Measurements from ENCODE around the gene CITED2.
A peak's percentile ranks its signal among the peaks of the same experiment; 100 is the strongest.

Gene CITED2

DNA sequence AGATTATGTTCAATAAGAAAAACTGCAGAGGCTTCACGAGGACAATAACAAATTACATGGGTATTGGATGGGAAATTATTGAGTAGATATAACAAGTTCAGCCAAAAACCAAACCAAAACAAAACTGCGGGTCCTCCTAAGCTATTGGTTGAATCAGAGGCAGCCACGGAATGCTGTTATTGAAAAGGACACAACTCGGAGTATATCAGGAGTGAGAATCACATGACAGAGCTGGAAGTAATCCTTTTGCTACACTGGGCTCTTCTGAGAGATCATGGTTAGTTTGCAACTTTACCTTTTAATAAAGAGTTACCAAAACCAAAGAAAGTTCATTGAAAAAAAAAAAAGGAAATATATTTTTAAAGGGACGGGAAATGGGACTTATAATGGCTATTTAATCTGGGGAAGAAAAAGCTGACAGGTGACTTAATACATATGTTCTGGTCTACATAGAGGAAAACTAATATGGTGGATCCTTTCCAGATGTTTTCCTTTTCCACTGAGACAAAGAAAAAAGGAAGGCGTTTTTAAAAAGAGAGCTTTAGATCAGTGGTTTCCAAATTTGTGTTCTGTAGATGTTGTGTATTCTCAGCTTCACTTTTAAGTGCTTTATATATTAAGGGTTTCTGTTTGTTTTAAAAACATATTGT, 6.9 kb upstream of the CITED2 start:
- no peak for DNase-seq

DNA sequence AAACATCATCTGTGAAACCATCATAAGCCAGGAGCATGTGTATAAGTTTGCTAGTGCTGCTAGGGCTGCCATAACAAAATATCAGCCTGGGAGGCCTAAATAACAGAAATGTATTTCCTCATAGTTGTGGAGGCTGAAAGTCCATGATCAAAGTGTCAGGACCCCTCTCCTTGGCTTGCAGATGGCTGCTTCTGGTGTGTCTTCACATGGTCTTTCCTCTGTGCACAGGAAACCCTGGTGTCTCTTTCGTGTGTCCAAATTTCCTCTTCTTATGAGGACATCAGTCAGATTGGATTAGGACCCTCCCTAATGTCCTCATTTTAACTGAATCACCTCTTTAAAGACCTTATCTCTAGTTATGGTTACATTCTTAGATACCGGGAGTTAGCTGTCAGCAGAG, 6.2 kb upstream of the CITED2 start:
- no peak for DNase-seq

DNA sequence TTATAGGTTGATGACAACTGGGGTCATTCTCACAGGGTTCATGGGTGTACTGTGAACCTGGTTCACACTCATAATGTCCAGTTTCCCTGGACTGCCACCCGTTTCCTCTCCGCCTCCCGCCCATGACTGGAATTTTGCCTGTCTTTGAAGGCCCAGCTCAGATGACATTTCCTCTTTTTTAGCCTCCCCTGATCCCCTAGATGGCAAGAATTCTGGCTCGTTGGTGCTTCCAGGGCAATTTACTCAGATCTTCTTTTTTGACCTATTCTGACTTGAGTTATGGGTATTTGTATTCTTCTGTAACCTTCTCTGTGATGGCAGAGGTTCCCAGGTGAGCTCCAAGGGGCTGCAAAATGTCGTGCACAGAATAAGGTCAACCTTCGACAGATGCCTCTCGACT, 5.7 kb upstream of the CITED2 start:
- DNase-seq, result no peak

DNA sequence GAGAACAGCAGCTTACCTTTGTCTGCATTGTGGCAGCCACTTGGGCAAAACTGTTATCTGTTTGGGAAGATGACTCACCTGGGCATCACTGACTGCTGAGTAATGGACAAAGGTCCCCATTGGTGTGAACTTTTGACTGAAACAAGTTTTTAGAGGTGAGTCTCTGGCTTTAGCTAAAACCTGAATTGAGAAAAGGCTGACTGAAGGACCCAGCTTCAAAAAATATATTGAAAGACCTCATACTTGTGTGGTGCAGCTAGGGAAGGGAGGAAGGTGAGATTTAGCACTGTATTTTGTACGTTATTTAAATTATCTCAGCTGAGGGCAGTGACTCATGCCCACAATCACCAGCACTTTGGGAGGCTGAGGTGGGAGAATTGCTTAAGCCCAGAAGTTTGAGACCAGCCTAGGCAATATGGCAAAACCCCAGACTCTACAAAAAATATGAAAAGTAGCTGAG, 4.5 kb upstream of the CITED2 start:
- no peak for DNase-seq

DNA sequence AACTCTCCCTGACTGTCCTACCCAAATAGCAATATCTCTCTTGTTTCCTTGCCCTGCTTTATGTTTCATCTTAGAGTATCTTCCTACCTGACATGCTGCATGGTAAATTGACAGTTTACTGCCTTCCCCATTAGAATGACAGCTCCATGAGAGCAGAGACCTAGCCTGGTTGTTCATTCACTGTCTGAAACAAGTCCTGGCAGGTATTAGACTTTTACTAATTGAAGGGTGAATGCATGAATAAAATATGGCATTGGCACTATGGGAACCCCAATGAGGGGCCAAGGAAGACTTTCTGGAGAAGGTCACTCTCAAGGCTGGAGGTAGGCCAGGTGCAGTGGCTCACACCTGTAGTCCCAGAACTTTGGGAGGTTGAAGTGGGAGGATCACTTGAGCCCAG, 3.8 kb upstream of the CITED2 start:
- DNase-seq, result no peak

DNA sequence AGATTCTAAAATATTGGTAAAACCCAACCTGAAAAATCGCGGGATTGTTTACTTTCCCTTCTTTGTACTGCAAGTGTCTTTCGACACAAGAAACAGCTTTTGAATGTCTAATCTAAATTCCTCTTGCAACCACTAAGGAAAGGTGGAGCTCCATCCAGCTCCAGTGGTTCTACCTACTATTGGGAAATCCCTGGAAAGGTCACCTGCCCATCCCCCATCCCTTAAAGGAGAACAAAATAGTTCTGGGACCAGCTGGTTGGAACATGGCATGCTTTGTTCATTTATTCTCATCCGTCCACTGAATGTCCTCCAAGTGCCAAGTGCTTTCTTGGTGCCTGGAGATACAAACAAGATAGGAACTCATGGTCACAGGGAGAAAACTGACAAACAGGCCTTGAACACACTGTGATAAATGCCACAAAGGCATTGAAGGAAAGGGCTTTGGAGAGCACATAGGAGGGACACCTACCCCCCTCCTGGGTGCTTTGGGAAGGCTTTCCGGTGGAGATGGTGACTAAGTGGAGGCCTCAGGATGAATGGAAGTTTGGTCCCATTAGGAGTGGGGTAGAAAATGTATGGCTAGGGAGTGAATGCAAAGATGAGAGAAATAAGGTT, 2.3 kb upstream of the CITED2 start:
- DNase-seq, result no peak

DNA sequence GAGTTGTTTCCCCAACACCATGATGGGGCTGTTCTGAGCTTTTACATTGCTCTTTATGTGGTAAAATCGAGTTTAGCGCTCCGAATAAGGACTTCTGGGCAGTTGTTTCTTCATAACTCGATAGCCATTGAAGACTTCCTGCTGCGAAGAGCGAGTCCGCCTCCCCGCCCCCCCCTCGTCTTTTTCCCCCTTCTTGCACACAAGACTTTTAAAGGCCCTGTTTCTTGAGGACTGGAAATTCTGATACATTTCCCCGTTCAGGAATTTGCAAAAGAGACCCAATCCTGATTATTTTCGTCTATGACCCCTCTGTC, 1.5 kb upstream of the CITED2 start:
- no peak for DNase-seq

DNA sequence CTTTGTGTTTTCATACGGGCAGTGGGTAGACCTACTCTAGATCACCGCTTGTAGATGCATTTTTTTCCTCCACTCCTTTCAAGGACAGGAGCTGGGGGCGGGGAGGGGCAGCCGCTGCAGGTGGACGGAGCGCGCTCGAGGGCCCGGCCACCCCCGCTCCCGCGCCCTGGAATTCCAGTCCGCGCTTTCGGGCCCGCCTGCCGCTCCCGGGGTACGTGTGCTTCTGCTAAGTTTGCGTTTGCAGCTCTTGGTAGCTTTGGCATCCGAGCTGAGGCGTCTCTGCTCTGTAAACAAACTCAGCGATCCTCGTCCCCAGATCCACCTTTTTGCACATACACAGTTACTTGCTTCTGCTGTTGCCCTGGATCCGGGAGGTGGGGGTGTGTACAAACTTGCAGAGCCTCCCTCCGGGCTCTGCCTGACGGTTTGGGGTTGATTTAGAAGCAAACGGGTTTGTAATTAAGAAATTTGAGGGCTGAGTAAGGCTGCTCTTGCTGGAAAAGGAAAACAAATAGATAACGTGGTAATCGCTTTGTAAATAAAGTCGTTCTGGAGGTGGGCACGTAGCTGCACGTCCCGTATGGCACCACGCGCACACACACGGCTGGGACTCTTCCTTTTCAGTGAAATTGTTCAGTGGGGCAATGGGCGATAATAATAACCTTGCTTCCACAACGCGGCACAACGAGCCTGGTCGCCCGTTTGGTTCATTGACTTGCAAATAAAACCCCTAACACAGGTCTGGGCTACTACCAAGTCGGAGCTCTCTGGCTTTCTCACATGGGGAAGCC, 973 bp upstream of the CITED2 start:
- peak; percentile 95 for DNase-seq

DNA sequence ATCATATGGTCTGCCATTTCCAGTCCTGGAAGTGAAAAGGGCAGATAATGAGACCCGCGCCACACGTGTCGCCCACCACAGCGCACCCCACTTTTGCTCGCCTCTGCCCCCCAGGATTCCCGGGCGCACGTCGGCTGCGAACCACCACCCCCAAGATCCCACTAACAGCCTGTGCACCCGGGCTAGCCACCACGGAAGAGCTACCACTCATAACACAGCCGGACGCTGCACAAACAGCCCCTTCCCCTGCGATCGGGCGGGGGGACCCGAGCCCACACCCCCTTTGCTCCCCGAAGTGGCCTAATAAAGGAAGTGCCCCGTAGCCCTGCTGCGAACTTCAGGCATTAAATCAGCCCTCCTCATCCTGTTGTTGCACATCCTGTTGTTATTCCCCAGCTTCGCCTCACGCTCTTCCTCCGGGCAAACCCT, 506 bp downstream of the CITED2 start:
- DNase-seq, result peak; percentile 74

DNA sequence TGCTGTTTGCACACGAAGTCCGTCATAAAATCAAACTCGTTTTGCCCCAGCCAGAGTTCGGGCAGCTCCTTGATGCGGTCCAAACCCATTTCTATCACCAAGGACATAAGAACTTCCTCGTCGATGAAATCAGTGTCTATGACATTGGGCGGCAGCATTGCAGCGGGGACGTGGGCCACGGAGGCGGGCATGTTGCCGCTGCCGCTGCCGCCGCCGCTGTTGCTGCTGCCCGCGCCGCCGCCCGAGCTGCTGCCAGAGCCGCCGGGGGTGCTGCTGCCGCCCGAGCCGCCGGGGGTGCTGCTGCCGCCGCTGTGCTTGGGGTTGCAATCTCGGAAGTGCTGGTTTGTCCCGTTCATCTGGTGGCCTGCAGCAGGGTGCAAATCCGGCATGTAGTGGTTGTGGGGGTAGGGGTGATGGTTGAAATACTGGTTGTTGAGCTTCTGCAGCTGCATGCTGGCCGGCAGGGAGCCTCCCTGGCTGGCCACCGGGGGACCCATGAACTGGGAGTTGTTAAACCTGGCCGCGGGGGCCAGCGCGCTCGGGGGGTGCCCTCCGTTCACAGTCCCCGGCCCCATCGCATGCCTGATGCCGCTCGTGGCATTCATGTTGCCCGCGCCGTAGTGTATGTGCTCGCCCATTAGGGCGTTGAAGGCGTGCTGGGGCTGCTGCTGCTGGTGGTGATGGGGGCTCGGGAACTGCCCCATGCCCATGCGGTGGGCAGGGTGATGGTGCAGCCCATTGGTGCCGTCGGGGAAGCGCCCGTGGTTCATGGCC, 1.1 kb downstream of the CITED2 start:
- DNase-seq, result peak; percentile 45

DNA sequence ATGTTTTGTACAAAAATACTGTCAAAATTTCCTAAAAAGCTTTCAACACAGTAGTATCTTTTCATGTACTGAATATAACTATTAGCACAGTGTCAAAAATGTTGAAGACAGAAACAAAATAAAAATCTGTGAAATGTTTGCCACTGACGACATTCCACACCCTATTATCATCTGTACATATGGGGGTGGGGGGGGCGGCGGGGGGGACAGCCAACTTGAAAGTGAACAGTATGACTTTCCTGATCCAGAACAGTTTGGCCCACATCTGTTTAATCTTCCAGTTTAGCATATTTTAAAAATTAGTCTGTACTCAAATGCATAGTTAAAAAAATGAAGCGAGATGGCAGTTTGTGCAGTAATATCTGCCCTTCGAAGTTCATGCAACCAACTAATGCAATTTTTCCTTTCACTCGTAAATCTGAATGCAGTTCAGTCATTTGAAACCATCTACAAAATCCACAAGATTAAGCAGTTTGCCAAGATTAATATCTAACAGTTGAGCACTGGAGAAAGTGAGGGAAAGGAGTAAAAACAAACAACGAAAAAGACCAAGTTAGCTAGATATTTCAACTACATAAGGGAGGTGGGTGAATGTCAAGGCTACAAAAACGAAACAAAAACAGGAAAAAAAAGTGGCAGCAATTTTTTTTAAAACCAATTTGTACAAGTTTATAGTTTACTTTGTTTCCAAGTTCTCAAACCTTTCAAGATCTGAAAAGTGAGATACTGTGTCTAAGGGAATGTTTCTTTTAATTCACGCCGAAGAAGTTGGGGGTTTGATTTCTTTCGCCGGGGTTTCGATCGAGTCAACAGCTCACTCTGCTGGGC, 1.9 kb downstream of the CITED2 start:
- peak; percentile 45 for DNase-seq

DNA sequence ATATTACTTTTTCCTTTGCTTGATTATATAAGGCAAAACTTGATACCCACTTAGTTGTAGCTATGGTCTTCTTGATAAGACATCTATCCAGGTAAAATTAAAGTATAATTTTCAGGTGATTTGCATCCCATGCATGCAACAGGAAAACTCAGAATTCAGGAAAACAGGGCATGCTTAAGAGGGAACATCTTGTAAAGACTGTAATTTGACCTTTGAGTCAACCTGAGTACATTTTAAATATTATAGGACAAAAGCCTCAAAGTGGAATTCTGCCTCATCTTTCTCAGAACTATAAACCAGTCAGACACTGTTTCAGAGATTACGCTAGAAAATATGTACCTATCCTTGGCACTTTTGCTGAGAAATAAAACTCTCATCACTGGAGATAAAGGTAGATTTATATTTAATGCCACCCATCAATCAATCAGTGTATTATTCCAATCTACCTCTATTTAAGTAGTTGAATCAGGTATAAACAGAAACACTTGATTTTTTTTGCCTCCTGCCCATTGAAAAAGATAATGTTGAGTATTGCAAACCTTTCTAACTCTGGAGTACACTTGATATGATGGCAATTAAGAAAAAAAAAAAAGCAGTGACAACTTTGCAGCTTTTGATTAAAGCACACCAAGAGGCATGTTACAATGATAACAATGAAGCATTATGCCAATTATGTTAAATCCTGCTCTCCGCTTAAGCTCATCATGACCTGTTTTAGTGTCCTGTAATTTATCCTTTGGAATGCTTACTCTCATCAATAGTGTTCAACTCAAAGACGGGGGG, 2.8 kb downstream of the CITED2 start:
- DNase-seq, result peak; percentile 45

DNA sequence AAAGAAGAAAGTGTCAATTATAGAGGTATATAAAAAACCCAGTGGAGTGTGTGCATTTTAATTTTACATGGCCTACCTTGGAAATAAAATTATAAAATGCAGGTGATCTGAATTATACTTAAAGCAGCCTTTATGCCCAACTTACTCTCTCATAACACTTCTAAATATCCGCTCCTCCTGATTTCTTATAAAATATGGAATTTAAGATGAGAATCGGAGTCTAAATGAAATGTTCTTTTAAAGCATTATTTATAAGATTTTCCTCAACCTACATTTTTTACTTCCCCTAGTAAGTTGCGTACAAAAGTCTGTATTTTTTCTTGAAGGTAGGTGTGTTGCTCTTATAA, 3.5 kb downstream of the CITED2 start:
- DNase-seq, result peak; percentile 42

DNA sequence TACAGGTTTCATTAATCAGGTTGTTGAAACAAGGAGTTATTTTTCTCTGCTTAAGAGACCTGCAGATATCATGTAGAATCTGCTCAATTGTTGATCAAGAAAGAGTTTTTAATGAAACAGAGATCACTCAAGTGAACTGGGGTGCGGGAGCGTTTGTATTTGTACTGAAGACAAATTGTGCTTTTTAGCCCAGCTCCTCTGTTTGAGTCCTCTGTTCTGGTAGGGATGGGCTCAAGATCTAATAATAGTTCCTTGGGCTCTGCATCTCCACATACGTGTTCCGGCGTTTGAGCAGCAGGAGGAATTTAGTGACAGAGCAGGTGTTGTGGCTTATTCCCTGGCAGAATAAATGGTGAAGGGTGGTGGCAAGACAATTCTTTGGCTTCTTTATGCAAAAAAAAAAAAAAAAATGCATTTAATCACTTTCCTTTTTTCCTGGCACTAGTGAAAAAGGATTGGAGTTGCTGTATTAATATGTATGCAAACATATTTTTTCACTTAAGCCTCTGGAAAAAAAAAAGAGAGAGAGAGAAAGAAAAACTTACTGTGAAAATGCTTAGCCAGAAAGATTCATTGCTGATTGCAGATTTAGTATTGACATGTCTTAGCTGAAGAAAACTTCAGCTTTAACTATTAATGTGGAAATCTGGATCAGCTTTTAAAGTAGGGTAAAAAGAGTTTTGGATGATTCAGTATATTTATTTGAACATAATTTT, 4.0 kb downstream of the CITED2 start:
- DNase-seq, result peak; percentile 78

DNA sequence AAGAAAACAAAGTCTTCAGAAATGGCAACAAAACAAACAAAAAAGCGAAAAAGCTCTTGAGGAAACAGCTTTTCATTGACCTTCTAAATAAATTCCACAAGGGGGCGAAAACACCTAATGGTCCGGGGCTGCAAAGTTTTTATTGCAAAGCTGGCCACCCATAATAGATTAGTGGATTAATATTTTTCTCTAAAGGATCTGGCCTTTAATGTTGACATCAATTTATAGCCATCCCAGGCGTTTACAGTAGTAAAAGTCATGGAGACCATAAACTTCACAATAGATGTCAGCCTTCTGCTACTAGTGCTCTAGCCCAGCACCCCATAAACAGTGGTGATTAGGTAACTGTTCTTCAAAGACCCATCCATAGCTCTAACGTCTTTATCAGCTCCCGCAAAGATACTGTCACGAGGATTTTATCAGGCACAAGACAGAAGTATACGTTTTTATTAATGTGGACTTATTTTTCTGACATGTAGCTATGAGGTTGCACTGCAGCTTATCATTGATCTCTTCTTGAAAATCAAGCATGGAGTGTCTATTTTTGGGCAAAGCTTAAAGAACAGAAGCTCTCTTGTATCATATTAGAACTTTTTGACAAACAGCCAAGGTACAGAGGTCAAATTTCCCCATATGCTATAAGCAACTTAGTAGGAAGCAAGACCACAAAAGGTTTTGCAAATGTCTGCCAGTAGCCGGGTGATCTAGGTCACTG, 4.7 kb downstream of the CITED2 start:
- DNase-seq, result peak; percentile 54

DNA sequence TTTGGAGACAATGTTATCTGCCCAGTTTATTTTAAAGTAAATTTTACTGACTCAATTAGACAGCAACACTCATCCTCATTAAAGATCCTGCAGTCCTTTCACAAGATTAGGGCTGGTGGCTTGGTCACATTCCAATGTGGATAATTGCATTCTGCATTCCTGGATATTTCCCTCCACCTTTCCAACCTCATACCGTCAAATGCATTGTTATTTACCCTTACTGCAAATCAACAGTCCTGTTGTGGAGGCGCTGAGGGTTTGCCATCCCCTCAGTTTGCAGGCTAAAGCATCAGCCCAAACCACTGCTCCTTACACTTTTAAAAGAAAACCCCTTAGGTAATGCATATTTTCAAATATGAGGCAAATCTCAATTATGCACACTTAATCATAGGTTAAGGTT, 5.4 kb downstream of the CITED2 start:
- DNase-seq, result no peak

DNA sequence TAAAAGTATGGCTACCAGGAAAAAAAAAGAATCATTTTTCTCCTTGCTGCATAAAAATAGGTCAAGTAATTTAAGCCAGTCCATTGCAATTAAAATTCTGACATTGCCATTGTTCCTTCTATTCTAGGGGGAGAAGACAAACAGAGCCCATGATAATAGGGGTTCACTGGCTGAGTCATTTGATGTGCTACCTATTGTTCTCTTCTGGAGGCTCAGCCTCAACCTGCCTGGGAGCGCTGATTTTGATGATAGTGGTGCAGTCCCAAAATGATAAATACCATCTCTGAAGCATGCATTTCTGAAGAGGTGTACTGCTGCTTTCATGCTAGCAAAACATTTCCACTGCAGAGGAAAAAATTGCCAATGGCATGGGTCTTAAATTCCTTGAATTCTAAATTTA, 5.8 kb downstream of the CITED2 start:
- no peak for DNase-seq

DNA sequence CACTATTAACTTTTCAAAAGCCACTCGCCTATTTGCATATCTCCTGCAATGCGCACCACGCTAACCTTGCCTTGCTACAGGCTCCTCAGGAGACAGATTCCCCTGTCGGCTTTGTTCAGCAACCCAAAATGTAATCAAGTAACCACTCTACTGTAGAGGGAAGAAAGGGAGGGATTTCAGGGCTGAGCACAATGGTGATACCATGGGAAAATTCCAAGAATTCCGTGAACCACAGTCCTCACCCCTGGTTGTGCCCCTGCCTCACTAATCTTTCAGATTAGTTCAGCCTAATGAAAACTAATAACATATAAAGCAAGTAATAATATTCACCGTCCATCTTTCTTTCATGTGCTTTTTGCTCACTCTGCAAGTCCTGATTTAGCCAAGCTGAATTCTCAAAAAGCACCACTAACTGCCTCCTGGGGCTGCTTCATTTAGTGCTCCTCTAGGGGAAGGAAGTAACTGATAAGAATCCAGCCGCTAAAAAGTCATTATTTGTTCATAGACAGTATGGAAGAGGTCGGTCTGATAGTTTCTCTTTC, 6.6 kb downstream of the CITED2 start:
- DNase-seq, result no peak

DNA sequence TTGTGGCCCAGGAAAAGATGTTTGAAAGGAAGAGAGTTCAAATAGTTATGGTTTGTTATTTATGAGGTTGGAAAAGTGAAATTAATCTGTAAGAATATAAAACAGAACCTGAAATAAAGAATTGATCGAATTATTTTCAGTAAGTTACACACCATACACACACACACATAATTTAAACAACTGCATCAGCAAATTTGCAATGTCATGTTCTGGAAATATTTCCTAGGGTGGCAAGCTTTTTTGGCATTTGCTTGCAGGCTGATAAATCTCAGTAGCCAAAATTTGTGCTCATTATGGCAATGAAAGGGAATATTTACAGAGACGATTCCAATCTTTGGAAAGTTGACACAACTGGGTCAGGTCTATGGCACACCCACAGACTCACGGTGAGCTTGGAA, 9.5 kb downstream of the CITED2 start:
- no peak for DNase-seq

DNA sequence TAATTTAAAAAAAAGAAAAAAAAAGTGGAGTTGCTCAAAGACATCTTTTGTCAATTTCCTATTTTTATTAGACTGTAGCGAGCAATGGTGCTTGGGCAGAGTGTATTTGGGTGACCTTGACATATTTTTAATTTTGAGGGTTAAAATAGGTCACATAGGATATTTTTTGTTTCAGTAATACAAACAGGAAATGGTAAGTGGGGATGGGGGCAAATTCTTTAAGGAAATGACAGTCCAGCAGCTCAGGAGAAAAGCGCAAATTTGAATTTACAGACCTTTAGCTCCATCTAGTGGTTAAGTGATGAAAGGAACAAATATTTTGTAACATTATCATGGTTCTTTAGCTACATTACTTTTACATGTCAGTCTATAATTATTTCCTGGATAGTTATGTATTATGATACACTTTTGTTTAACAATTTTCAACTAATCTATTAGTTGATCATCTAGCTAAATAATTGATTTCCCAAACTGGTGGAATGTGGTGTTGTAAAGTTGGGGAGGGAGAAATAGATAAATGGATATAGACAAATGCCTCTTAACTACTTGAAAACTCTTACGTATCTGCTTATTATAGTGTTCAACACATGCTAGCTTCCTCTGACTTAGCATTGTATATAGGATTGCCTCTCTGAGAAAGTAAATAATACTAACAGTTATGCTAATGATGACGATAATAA, 10.0 kb downstream of the CITED2 start:
- DNase-seq, result peak; percentile 74

Data from DMS79 treated with DMSO at 0.1 percent for 48 hours (cell line).